Nephron (organoid): ENCODE results near the gene TNFRSF11A.

Experiments used
- H3K27ac Mint-ChIP-seq, 3 experiments: 2 replicates each; pipeline ENCODE4 v1.8.0; 2020; ENCODE audit warnings: mixed read lengths in 3 of 3, mild to moderate bottlenecking in 2 of 3, moderate library complexity in 1 of 3
- H3K27me3 Mint-ChIP-seq: 2 replicates; pipeline ENCODE4 v1.8.0; 2021; ENCODE audit warnings: low read depth, mild to moderate bottlenecking, moderate library complexity, mixed read lengths
- H3K36me3 Mint-ChIP-seq: 2 replicates; pipeline ENCODE4 v1.8.0; 2020; ENCODE audit warnings: low read depth, mixed read lengths
- H3K4me1 Mint-ChIP-seq: 2 replicates; pipeline ENCODE4 v1.8.0; 2020; ENCODE audit warnings: mixed read lengths
- H3K4me3 Mint-ChIP-seq, 3 experiments: 2 replicates each; pipeline ENCODE4 v1.8.0; 2020; ENCODE audit warnings: mild to moderate bottlenecking in 3 of 3, mixed read lengths in 3 of 3, moderate library complexity in 2 of 3
- H3K9me3 Mint-ChIP-seq: 2 replicates; pipeline ENCODE4 v1.8.0; 2020; ENCODE audit warnings: mixed read lengths
- TF ChIP-seq, protein P1 (sequence below), 3 experiments: fragments of 200-600 bp; sonication (generic); IDR thresholded peaks; one replicate each; pipeline ENCODE4 v1.5.0; 2021; ENCODE audit warnings: antibody characterized with exemption in 3 of 3; ENCODE audit not compliant: unreplicated experiment in 3 of 3

TNFRSF11A gene

DNA sequence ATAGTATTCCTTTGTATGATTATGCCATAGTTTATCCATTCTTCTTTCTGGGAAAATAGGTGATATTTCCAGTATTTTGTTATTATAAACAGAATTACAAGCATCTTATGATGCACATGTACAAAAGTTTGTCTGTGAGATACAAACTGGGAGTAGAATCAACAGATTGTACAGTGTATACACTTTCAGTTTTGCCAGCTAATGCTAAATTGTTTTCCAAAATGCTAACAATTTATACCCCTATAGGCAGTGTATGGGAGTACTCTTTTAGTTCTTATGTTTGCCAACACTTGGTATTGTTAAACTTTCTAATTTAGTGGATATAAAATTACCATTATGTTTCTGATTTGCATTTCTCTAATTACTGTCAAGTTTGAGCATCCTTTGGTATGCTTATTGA lies 31.0 kb upstream of the TNFRSF11A start:
- no peak overlapping the region for H3K4me3 Mint-ChIP-seq
- no peak overlapping the region for H3K27ac Mint-ChIP-seq
- H3K27me3 Mint-ChIP-seq, result no peaks in the 10 kb centered on the region
- H3K4me1 Mint-ChIP-seq, result no peaks in the 10 kb centered on the region
- H3K9me3 Mint-ChIP-seq, result no peaks in the 10 kb centered on the region
- TF ChIP-seq, protein P1, sequence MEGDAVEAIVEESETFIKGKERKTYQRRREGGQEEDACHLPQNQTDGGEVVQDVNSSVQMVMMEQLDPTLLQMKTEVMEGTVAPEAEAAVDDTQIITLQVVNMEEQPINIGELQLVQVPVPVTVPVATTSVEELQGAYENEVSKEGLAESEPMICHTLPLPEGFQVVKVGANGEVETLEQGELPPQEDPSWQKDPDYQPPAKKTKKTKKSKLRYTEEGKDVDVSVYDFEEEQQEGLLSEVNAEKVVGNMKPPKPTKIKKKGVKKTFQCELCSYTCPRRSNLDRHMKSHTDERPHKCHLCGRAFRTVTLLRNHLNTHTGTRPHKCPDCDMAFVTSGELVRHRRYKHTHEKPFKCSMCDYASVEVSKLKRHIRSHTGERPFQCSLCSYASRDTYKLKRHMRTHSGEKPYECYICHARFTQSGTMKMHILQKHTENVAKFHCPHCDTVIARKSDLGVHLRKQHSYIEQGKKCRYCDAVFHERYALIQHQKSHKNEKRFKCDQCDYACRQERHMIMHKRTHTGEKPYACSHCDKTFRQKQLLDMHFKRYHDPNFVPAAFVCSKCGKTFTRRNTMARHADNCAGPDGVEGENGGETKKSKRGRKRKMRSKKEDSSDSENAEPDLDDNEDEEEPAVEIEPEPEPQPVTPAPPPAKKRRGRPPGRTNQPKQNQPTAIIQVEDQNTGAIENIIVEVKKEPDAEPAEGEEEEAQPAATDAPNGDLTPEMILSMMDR (IDR thresholded peaks at IDR 0.05; ENCODE audit: unreplicated experiment in 3 of 3), result no peak
- H3K36me3 Mint-ChIP-seq, result peaks cover 8% of the 10 kb centered on the region

DNA sequence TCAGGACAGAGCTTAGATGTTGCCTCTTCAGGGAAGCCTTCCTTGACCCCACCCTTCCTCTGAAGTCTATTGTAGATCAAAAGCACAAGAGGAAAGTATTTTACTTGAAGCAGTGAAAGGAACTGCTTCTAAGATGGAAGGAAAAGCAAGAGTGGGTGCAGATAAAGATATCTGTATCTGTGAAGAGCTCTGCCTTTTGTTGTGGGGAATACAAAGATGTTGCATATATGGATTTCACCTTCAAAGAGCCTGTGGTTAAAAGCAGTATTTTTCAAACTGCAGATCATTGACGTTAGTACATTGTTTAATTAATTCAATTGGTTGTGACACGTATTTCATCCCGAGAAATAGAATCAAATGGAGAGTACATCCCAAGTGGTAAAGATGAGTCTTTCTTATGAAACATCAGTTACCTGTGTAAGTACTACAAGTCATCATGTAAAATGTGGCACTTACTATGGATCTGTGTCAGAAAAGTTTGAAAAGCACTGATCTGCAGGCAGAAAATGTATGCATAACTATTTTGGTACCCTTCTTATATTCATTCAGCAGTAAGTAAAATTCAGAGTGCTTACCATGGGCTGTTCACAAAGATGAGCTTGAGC lies 24.6 kb upstream of the TNFRSF11A start:
- Mint-ChIP-seq H3K4me3 (no peak overlapping the region), H3K4me1 (no peaks in the 10 kb centered on the region), H3K9me3 (no peaks in the 10 kb centered on the region), H3K27me3 (no peaks in the 10 kb centered on the region), H3K27ac (no peak overlapping the region), H3K36me3 (peaks cover 39% of the 10 kb centered on the region)
- TF ChIP-seq, protein P1 (IDR thresholded peaks at IDR 0.05; ENCODE audit: unreplicated experiment in 3 of 3), result no peak

DNA sequence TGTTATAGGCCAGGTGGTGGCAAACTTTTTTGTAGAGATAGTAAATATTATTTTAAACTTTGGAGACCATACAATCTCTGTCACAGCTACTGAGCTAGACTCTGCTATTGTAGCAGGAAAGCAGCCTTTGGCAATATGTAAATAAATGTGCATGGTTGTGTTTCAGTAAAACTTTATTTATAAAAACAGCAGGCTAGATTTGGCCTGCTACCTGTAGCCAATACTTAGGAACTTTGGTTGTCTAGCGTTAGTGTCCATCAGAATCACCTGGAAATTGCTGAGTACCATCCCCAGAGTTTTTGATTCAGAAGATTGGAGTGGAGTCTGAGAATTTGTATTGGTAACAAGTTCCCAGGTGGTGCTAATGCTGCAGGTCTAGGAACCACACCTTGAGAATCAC lies 23.8 kb upstream of the TNFRSF11A start:
- Mint-ChIP-seq H3K4me3 (no peak overlapping the region), H3K4me1 (no peaks in the 10 kb centered on the region), H3K9me3 (no peaks in the 10 kb centered on the region), H3K27ac (no peak overlapping the region), H3K27me3 (no peaks in the 10 kb centered on the region), H3K36me3 (peaks cover 39% of the 10 kb centered on the region)
- TF ChIP-seq, protein P1 (IDR thresholded peaks at IDR 0.05; ENCODE audit: unreplicated experiment in 3 of 3), result no peak

DNA sequence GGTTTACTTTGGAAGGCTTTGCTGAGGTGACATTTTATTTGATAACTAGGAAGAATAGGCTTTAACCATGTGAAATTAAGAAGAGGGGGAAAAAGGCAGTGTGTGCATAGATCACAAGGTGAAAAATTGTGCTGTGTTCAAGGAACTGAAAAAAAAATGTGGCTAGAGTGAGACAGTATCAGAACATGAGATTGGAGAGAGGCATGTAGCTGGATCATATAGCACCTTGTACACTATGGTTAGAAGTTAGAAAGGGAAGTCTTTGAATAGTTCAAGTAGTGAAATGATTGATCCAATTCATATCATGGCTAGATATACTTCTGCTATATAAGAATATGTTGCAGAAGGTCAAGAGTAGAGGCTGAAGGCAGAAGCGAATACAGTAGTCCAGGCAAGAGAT lies 12.3 kb upstream of the TNFRSF11A start:
- peaks cover 20% of the 10 kb centered on the region for H3K36me3 Mint-ChIP-seq
- no peak overlapping the region for H3K4me3 Mint-ChIP-seq
- no peaks in the 10 kb centered on the region for H3K27me3 Mint-ChIP-seq
- TF ChIP-seq, protein P1 (IDR thresholded peaks at IDR 0.05; ENCODE audit: unreplicated experiment in 3 of 3), result no peak
- no peaks in the 10 kb centered on the region for H3K9me3 Mint-ChIP-seq
- H3K4me1 Mint-ChIP-seq, result no peaks in the 10 kb centered on the region
- H3K27ac Mint-ChIP-seq, result no peak overlapping the region

DNA sequence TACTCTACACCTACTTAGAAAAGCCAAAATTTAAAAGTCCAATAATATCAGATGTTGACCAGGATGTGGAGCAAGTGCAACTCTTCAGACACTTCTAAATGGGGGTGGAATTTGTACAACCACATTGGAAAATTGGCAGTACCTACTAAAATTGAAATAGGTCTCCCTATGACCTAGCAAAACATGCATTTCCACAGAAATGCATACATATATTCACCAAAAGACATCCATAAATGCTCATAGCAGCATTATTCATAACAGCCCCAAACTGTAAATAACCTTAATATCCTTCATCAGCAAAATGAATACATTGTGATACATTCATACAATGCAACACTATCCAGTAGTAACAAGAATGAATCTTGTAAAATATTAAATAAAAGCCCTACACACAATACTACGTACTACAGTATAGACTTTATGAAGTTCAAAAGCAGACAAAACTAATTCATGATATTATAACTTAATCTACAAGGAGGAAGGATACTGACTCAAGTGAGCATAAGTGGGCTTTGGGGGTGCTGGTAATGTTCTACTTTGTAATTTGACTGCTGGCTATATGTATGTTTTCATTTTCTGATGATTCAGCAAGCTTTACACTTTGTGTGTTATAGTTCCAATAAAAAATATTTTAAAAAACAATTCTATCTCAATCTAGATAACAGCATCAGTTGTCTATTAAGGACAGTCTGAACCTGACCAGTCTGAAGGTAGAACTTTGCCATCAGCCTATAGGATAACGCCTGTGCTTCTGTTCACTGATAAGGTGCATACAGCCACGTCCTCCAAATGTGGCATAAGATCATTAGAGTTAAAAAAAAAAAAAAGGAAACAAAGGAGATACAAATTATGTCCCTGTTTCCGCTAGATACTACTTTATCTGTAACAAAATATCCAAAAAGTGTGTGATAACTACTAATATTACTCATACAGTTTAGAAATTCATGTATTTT lies 6.6 kb upstream of the TNFRSF11A start:
- Mint-ChIP-seq H3K9me3 (peaks cover 2% of the 10 kb centered on the region), H3K36me3 (no peaks in the 10 kb centered on the region), H3K4me3 (no peak overlapping the region), H3K27ac (no peak overlapping the region), H3K27me3 (peaks cover 26% of the 10 kb centered on the region), H3K4me1 (no peaks in the 10 kb centered on the region)
- TF ChIP-seq, protein P1 (IDR thresholded peaks at IDR 0.05; ENCODE audit: unreplicated experiment in 3 of 3), result no peak
